Omental fat pad (tissue), 4 donors: Measurements from ENCODE around the gene TDRD9. TPM values are rescaled to one million over a fixed set of nuclear protein-coding genes. Genes with fewer than 3 reads are reported as not detected.

Experiments
- ATAC-seq: fragments of 150-250 bp; one replicate; pipeline ENCODE4 v1.9.1; 2016; ENCODE audit warnings: mild to moderate bottlenecking, moderate library complexity; ENCODE audit not compliant: low FRiP score
- DNase-seq: peaks from one replicate; pipeline ENCODE4 v3.0.0-alpha.2; 2019; ENCODE audit warnings: low spot score
- total RNA-seq, 4 donors: library from RNA; depleted of rRNA; stranded (reverse); fragments of >200 nt; gene quantifications; one replicate each; pipeline ENCODE4 v1.1.0, GENCODE V29; 2016
- TF ChIP-seq, protein P1 (sequence below), 3 donors: fragments of 450-650 bp; IDR thresholded peaks; one replicate each; pipeline ENCODE4 v1.5.1; 2016 to 2017; ENCODE audit warnings: antibody characterized with exemption in 3 of 3, mild to moderate bottlenecking in 3 of 3, moderate library complexity in 2 of 3

The TDRD9 gene
- total RNA-seq, 4 donors from 2014 or later: 0.28 to 8.0 (median 1.1) TPM

DNA sequence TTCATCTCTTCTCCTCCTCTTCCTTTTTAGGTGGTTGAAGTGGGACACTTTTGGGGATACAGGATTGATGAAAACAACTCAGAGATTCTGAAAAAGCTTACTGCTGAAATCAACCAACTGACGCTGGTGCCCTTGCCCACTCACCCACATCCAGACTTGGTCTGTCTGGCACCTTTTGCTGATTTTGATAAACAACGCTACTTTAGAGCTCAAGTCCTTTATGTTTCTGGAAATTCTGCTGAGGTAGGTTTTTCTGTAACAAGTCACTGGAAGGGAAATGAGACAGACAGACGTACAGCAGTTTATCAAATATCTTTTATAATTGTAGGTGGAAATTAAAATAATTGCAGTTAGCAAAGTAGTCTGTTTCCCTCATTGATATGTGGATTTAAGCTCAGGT is 97.3 kb downstream of the TDRD9 start:
- TF ChIP-seq, protein P1, sequence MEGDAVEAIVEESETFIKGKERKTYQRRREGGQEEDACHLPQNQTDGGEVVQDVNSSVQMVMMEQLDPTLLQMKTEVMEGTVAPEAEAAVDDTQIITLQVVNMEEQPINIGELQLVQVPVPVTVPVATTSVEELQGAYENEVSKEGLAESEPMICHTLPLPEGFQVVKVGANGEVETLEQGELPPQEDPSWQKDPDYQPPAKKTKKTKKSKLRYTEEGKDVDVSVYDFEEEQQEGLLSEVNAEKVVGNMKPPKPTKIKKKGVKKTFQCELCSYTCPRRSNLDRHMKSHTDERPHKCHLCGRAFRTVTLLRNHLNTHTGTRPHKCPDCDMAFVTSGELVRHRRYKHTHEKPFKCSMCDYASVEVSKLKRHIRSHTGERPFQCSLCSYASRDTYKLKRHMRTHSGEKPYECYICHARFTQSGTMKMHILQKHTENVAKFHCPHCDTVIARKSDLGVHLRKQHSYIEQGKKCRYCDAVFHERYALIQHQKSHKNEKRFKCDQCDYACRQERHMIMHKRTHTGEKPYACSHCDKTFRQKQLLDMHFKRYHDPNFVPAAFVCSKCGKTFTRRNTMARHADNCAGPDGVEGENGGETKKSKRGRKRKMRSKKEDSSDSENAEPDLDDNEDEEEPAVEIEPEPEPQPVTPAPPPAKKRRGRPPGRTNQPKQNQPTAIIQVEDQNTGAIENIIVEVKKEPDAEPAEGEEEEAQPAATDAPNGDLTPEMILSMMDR (IDR thresholded peaks at IDR 0.05): no peak
- no peak for DNase-seq
- no peak for ATAC-seq

DNA sequence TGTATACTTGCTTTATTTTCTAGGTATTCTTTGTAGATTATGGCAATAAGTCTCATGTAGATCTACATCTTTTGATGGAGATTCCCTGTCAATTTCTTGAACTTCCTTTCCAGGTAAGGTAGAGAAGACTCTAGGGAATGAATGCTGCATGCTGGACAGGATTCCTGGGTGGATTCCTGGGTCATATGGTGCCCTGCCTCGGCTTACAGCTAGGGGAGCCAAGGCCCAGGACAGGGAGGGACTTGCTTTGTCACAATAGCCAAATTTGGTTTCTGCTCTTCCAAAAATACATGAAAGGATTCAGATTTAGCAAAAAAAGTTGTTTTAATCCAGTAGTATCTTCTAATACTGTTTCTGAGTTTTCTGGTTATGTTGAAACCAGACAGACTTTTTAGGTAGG is 97.8 kb downstream of the TDRD9 start:
- no peak for DNase-seq
- ATAC-seq: no peak
- TF ChIP-seq, protein P1 (IDR thresholded peaks at IDR 0.05): no peak

DNA sequence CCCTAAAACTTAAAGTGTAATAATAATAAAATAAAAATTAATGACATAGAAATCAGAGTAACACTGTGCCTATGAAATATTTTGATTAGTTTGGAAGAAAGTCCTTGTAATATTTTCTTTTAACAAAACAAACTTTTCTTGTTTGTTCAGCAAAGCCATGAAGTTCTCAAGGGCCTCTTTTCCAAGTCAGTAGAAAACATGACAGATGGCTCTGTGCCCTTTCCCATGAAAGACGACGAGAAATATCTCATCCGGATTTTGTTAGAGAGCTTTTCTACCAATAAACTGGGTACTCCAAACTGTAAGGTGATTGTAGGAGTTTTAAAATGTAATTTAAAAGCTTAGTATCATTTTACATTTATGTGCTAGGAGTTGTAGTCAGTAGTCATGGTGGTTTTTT is 102.7 kb downstream of the TDRD9 start:
- ATAC-seq (no peak), DNase-seq (no peak)
- TF ChIP-seq, protein P1 (IDR thresholded peaks at IDR 0.05): no peak

DNA sequence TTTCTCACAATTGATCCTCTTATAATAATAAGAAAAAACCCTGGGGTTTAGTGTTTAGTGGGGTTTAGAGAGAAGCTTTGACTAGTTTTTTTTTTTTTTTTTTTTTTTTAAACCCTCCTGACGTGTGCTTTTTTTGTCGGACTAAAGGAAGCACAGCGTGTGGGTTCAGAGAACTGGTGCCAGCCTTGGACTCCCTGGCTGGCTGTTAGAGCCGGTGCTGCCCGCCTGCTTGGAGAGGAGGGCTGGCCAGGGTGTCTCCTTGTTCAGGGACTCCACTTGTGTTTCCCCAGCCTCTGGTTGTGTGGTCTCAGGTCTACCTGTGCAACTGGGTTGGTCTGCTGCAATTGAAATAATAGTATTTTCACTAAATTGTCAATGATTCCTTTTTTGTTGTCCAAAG is 103.1 kb downstream of the TDRD9 start:
- TF ChIP-seq, protein P1 (IDR thresholded peaks at IDR 0.05): no peak
- no peak for DNase-seq
- no peak for ATAC-seq

DNA sequence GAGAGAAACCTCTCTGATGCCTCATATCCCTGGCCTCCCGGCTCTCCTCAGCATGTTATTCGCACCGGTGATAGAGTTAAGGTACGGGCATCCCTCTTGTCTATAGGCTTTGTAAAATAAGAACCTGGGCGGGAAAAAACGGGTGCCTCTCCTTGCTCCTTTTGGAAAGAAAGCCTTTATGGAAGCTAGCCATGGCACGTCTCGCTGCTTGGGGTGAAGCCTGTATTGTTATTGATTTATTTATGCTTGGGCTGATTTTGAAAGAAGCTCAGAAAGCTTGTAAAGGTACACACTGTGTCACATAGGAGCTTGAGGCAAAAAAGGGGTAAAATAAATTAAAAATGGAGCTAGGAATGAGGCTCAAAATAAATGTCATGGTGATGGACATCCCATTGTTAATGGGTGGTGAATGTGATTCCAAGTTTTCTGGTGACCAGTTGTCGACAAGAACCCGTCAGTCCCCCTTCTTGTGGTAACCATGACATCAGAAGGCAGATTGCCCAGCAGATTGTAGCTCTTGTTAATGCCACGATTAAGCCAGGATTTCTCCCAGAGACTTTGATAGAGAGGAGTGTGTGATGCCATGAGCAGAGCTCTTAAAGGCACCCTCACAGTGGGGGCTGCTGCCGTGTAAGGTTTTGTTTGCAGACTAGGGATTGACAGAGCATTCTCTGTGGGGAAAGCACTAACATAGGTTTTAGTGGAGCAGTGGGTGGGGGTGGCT is 106.9 kb downstream of the TDRD9 start:
- TF ChIP-seq, protein P1 (IDR thresholded peaks at IDR 0.05): no peak

DNA sequence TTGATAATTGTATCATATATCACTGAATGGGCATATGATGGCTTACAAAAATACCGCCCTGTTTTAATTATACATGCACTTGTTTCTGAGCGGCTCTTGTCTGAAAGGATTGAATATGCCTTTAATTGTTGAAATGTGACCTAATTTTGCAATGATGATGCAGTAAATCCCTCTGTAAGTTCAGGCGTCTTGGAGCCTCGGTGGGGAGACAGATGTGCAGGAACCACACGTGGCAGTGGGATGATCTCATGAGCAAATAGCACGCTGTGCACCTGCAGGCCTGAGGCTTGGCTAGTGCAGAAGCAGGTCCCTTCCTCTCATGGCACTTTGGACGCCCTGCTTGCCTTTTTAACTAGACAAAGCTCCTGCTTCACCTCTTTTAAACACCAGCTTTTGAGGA is 108.0 kb downstream of the TDRD9 start:
- ATAC-seq (no peak), DNase-seq (no peak)
- TF ChIP-seq, protein P1 (IDR thresholded peaks at IDR 0.05): no peak

More for the DNA sequence above, 106.9 kb downstream of the TDRD9 start:
- DNase-seq (no peak), ATAC-seq (no peak)

DNA sequence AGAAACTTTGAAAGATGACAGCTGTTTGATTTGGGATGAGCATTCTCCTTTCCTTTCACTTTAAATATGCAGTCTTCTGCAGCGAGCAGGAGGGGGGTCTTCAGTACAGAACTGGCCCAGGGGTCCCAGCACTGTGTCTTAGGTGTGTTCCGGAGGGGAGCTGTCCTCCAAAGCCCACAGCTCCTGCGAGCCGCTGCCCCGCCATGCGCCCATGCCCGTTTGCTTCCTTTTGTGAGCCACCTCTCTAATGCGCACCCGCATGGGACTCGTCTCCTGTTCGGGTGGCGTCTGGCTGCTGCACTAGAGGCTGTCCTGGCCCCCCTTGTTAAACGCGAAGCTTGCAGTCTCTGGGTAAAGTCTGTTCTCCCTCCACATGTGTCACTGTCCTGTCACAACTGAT is 108.8 kb downstream of the TDRD9 start:
- TF ChIP-seq, protein P1 (IDR thresholded peaks at IDR 0.05): no peak
- no peak for ATAC-seq
- DNase-seq: no peak
